AG10803 (cell line): ENCODE data around the gene KIF26A.

ENCODE experiments used
- DNase-seq: peaks from one replicate; pipeline ENCODE4 v3.0.0; 2010; ENCODE audit warnings: low read depth
- H3K4me3 ChIP-seq: 2 replicates; pipeline ENCODE4 v1.5.1; 2011; ENCODE audit warnings: mild to moderate bottlenecking, low read length, control low read depth
- TF ChIP-seq, protein P1 (sequence below): conservative IDR thresholded peaks from 2 replicates; pipeline ENCODE4 v1.5.1; 2011; ENCODE audit warnings: mild to moderate bottlenecking, low read length, control low read depth, inconsistent platforms

The KIF26A gene

GRCh38 chr14:104116756-104117340, 21.5 kb upstream of the KIF26A start:
- TF ChIP-seq, protein P1, sequence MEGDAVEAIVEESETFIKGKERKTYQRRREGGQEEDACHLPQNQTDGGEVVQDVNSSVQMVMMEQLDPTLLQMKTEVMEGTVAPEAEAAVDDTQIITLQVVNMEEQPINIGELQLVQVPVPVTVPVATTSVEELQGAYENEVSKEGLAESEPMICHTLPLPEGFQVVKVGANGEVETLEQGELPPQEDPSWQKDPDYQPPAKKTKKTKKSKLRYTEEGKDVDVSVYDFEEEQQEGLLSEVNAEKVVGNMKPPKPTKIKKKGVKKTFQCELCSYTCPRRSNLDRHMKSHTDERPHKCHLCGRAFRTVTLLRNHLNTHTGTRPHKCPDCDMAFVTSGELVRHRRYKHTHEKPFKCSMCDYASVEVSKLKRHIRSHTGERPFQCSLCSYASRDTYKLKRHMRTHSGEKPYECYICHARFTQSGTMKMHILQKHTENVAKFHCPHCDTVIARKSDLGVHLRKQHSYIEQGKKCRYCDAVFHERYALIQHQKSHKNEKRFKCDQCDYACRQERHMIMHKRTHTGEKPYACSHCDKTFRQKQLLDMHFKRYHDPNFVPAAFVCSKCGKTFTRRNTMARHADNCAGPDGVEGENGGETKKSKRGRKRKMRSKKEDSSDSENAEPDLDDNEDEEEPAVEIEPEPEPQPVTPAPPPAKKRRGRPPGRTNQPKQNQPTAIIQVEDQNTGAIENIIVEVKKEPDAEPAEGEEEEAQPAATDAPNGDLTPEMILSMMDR, result no peak
- H3K4me3 ChIP-seq, result no peak overlapping the region

GRCh38 chr14:104117341-104118005, 20.9 kb upstream of the KIF26A start:
- TF ChIP-seq, protein P1, result no peak
- no peak overlapping the region for H3K4me3 ChIP-seq
- DNase-seq, result no peak

More at GRCh38 chr14:104116756-104117340, 21.5 kb upstream of the KIF26A start:
- DNase-seq, result no peak

DNA sequence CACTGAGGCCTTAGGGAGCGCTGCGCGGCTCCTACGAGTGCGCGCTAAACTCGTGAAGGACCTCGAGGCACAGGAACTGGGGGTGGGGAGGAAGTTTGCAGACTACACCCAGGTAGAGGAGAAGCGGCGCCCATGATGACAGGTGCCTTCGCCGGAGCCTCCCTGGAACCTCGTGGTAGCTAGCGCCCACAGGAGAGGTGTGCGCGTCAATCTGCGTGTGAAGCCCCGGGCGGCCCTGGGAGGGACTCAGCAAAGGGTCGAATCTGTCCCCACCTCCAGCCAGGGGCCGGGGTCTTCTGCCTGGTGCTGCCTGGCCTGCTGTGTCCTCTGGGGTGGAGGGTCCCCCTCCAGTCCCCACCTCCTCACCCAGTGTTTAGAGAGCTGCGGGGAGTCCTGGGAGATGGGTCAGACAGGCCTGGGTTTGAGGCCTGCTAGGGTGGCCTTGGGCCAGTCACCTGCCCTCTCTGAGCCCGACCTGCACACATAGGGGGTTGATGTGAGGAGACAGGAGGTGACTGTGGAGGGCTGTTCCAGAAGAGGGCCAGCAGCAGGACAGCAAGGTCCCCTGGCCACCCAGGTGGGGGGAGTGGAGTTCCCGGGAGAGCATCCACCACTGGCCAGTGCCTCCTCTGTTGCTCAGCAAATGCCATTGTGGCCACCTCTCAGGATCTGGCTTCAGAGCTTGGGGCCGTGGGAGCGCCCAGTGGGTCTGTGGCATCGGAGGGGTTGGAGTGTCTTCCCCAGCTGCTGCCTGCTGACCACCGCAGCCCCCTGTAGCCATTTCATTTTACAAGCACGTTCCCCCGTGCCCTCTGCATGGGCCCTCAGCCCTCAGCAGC, 20.2 kb upstream of the KIF26A start:
- H3K4me3 ChIP-seq, result no peak overlapping the region
- TF ChIP-seq, protein P1, result no peak
- DNase-seq, result no peak

DNA sequence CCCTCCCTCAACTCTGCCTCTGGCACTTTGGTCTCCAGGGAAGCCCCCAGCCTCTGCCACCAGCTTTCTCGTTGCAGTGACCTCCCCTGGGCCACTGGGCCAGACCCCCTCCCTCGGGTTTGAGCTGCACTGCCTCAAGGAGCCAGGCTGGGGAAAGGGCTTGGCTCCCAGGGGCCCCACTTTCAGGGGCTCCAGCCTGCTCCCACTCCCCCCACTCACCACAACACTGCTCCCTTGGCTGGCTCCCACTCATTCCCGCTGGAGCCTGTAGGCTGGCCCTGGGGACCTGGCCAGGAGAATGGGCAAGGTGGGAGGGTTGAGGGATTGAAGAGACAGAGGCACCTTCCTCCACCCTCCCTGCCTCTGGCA, 19.3 kb upstream of the KIF26A start:
- TF ChIP-seq, protein P1, result no peak
- DNase-seq, result no peak
- no peak overlapping the region for H3K4me3 ChIP-seq

DNA sequence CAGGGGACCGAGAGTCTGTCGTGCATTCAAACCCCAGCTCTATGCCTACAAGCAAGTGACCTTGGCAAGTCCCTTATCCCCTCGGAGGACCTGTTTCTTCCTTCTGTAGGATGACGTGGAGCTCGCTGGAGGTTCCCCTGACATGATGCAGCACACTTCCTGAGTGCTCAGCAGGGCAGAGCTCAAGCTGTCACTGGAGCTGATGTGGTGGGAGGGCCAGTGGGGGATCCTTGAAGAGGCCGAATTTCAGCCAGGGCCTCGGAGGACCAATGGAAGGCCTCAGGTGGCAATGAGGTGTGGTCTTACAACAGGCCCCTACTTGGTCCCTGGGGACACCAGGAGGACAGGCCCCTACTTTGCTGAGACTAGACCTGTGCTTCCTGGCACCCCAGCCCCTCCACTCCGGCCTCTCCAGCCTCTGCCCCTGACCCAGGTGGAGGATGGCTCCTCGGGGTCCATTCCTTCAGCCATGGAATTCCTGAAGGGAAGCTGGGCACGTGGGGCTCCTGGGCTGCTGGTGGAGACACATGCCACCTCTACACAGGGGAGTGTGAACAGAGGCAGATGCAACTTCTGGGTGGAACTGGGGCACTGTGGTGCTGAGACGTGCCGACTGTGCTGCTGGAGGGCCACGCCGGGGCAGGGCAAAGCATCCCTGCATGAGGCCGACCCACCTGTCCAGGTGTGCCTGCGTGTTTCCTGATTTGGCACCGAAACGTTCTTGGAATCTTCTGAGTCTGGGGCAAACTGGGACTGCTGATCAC, 18.7 kb upstream of the KIF26A start:
- H3K4me3 ChIP-seq, result no peak overlapping the region
- DNase-seq, result no peak
- TF ChIP-seq, protein P1, result no peak

DNA sequence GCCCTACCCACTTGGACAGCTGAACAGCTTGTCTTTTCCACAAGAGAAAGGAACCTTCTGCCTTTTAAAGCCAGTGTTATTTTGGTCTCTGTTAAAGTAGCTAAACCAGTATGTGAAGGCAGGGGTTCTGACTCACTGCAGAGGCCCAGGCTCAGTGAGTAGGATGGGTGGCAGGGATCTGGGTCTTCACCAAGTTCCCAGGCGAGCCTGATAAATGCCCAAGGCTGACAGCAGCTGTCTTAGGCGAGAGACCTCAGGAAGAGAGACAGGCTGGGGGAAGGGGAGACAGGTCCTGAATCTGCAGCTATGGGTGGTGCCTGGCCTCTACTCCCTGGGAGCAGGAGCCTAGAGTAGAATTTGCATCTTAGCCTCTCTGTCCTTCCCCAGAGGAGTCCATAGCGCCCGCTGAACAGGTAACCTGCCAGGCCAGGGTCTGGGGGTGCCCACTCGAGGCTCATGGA, 18.1 kb upstream of the KIF26A start:
- TF ChIP-seq, protein P1, result no peak
- no peak for DNase-seq

More for the DNA sequence above, 18.1 kb upstream of the KIF26A start:
- no peak overlapping the region for H3K4me3 ChIP-seq
